Measurements from ENCODE around the gene CLDN6.
"Not testable (repeated sequence)": the region's sequence is repeated elsewhere in the genome, so short reads cannot be mapped to it uniquely, and the experiment has no call there.

CLDN6 gene

DNA sequence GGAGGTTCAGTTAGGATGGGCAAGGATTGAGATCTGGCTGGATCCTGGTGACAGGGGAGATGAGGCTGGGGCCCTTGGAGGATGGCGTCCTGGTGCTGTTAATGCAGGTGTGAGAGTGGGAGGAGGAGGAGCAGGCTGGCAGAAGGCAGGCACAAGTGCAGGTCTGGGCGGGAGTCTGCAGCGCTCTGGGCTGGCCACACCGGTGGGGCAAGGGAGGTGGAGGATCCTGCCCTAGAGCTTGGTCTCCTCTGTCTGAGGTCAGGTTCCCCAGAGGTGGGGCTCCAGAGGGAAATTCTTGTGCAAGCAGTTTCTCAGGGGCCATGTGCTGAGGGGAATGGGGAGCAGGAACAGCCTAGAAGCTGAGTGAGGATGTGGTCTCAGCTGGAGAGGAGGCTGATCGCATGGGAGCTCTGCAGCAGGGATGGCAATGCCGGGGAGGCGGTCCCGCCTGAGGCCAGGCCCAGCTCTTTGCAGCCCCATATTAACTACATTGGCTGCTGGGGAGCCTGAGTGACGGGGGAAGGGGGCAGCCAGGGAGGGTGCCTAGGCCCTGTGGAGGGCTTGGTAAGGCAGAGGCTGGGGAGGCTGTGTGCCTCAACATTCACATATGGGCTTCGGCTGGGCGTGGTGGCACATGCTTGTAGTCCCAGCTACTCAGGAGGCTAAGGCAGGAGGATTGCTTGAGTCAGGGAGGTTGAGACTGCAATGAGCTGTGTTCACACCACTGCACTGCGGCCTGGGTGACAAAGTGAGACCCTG is 34.8 kb upstream of the CLDN6 start:
- in situ Hi-C loops (cut with MboI; ENCODE audit: low sequenced_read_pairs) = not testable (repeated sequence)

DNA sequence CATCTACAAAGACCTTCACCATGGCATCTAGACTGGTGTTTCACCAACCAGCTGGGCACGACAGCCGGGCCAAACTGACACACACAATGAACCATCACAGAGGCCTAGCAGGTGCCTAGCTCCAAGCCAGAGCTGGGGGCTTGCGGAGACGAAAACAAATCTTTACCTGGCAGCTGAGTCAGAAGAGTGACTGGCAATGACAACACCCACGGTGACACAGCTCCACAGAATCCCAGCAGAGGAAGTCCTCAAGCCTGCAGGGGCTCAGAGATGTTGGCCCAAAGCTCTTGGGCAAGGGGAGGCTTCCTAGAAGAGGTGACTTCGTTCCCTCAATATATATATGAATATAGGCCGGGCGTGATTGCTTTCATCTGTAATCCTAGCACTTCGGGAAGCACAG is 33.5 kb upstream of the CLDN6 start:
- in situ Hi-C loops (cut with MboI; ENCODE audit: low sequenced_read_pairs) = no loop called here

- in situ Hi-C loops (cut with MboI; ENCODE audit: low sequenced_read_pairs) = no loop called here
Observed at GRCh38 chr16:3051009-3051408, 33.0 kb upstream of the CLDN6 start.

- in situ Hi-C loops (cut with MboI; ENCODE audit: low sequenced_read_pairs) = no loop called here
Observed at GRCh38 chr16:3050487-3050886, 32.5 kb upstream of the CLDN6 start.

GRCh38 chr16:3049921-3050481 is 32.0 kb upstream of the CLDN6 start:
- in situ Hi-C loops (cut with MboI; ENCODE audit: low sequenced_read_pairs) = no loop called here

DNA sequence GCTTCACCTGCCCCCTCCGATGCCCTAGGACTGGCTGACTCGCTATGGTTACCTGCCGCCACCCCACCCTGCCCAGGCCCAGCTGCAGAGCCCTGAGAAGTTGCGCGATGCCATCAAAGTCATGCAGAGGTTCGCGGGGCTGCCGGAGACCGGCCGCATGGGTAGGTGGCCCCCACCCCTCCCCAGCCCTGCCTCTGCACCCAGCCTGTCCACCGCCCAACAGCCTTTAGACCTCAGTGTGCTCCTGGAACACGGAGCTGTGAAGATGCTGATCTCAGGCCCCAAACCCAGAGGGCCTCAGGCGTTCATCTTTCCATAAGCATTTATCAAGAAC is 29.4 kb upstream of the CLDN6 start:
- in situ Hi-C loops (cut with MboI; ENCODE audit: low sequenced_read_pairs) = no loop called here

GRCh38 chr16:3046641-3047386 is 28.8 kb upstream of the CLDN6 start:
- in situ Hi-C loops (cut with MboI; ENCODE audit: low sequenced_read_pairs) = no loop called here

DNA sequence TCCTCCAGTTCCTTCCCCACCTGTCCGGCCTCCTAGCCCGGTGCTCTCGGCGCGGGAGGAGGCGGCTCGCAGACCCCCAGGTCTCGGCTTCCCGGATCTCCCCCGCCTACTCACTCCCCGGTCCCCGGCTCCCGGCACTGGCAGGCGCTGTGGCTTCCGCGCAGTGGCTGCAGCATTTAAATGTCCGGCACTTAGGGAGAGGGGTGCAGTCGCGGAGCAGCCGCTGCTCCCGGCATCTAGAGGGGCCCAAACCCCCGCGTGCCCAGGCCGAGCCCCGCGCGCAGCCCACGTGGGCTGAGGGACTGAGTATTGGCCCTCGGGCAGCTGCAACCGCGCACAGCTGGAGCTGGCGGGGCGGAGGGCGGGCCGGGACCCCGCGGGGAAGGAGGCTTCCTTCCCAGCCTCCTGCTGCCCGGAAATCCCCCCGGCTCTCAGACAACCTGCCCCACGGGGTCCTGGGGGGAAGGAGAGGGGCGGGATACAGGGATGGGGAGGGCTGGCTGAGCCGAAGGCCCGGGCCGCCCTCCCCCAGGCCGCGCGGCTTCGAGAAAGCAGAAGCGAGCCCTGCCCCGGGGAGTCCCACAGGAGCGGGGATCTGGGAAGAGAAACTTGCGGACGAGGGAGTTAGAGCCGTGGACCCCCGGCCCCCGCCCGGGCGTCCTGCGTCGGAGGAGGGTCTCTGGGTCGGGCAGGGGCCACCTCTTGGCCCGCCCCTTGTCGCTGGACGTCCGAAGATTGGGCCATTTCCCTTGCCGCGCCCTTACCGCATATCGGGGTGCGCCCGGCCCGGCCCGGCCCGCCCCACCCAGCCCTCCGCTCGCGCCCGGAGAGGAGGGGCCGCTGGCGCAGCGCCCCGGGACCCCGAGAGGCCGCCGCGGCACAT is 28.0 kb upstream of the CLDN6 start, which contains the start of gene MMP25:
Gene MMP25, plus strand, starts transcription at position 804 of the 883 bp plus-strand sequence. CDS start 357 bp downstream, outside the sequence.
- in situ Hi-C loops (cut with MboI; ENCODE audit: low sequenced_read_pairs) = no loop called here

DNA sequence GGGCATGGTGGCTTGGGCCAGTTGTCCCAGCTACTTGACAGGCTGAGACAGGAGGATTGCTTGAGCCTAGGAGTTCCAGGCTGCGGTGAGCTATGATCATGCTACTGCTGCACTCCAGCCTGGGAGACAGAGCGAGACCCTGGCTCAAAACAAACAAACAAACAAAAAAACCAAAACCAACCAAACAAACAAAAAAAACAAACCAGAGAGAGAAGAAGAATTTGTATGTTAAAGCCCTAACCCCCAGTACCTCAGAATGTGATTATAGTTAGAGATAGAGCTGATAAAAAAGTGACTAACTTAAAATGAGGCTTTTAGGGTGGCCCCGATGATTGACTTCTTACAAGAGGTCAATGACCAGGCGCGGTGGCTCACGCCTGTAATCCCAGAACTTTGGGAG is 26.7 kb upstream of the CLDN6 start:
- in situ Hi-C loops (cut with MboI; ENCODE audit: low sequenced_read_pairs) = no loop called here

GRCh38 chr16:3042376-3042775 is 24.4 kb upstream of the CLDN6 start:
- in situ Hi-C loops (cut with MboI; ENCODE audit: low sequenced_read_pairs) = no loop called here

DNA sequence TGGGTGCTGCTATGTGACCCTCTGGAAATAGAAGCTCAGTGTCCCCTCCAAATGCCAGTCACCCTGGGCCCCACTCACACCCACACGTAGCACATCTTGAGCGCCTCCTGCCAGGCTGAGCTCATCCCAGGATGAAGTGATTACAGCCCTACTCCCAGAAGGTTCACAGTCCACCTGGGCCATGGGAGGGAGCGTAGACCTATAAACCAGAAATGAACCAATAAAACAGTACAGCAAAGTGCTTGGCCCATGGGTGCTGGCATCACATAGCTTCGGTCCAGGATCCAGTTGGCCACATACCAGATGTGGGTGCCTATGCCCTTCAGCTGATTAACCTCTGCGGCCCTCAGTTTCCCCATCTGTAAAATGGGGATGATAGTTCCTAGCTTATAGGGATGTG is 20.9 kb upstream of the CLDN6 start:
- in situ Hi-C loops (cut with MboI; ENCODE audit: low sequenced_read_pairs) = no loop called here

DNA sequence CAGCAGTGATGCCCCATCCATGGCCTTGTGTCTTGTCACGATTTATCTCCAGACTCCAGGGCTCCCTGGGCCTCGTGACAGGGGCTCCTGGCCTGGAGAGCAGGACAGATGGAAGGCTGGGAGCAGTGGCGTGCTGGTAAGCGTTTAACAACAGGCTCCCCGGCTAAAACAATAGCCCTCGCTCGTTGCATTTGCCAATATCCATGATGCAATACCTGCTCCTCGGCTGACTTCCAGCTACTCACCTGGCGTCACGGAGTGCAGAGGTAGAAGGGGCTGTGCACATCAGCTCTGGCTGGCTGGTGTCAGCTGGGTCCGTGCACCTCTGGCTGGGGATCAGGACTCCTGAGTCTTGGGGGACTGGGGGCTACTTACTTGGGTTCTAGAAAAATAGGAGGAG is 20.3 kb upstream of the CLDN6 start:
- in situ Hi-C loops (cut with MboI; ENCODE audit: low sequenced_read_pairs) = no loop called here

- in situ Hi-C loops (cut with MboI; ENCODE audit: low sequenced_read_pairs) = no loop called here
Observed at GRCh38 chr16:3036726-3037315, 18.8 kb upstream of the CLDN6 start, which contains the start of gene BICDL2. Gene BICDL2 (minus strand): TSS chr16:3036944. CDS start chr16:3035496, 1,448 bp downstream.

- in situ Hi-C loops (cut with MboI; ENCODE audit: low sequenced_read_pairs) = no loop called here
Observed at GRCh38 chr16:3035972-3036725, 18.2 kb upstream of the CLDN6 start.

GRCh38 chr16:3035289-3035971 is 17.4 kb upstream of the CLDN6 start:
- in situ Hi-C loops (cut with MboI; ENCODE audit: low sequenced_read_pairs) = no loop called here

- in situ Hi-C loops (cut with MboI; ENCODE audit: low sequenced_read_pairs) = no loop called here
Observed at GRCh38 chr16:3032624-3033023, 14.6 kb upstream of the CLDN6 start.

DNA sequence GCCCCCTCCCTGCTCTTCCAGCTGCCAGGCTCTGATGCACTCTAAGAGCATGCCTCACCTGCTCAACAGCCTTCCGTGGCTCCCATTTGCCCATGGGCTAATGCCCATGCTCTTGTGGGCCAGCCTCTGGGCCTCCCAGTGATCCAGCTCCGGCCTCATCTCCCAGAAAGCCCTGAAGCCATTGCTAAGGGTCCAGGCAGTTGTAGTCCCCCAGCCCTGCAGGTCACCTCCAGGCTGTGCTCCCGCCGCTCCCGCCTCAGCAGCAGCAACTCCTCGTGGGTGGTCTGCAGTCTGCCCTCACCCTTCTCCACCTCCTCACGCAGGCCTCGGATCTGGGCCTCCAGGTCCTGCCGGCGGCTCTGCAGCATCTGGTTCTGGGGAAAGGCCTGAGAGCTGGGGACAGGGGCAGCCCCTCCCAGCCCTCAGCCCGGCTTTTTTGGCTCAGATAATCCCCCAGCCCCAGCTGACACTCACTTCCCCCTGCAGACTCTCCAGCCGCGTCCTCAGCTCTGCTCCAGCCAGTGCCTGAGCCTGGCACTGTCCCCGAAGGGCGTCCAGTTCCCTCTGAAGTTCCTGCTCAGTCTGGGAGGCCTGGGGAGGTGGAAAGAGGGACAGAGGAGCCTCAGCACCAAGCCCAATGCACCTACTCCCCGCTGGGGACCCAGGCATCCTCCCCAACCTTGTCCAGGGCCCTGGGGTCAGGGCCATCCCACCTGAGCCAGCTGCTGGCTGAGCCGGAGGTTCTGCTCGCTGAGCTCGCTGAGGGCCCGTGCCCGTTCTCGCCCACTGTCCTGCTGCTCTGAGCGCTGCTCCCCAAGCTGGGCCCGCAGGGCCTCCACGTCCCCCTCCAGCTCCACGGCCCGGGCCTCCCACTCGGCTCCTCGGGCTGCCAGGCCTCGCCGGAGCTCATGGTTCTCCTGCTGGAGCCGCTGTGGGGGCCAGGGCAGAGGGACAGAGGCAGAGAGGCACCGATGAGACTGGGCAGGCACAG is 12.5 kb upstream of the CLDN6 start:
- in situ Hi-C loops (cut with MboI; ENCODE audit: low sequenced_read_pairs) = no loop called here

Measured in HL-60/S4 treated with phorbol 12-myristate 13-acetate at 8.2 ng/mL for 4 days and 3 days (cell line).